Dermis microvascular lymphatic vessel endothelial cell (primary cell): ENCODE results near the gene PKD1L1. TPM values are rescaled to one million over a fixed set of nuclear protein-coding genes. Genes with fewer than 3 reads are reported as not detected.

Source experiments
- DNase-seq, 2 donors: peaks; one replicate each; pipeline versions ENCODE4 v3.0.0 to v3.0.0-alpha.2; 2010; ENCODE audit warnings: low read depth in 2 of 2
- total RNA-seq: library from RNA; depleted of rRNA; stranded (reverse); fragments of >200 nt; gene quantifications from 2 replicates; pipeline ENCODE4 v1.2.1, GENCODE V29; 2014

PKD1L1 gene
- total RNA-seq, 1 donor from 2014 or later, result 0.77 TPM

GRCh38 chr7:47905076-47905920 lies 43.0 kb downstream of the PKD1L1 start:
- DNase-seq, result no peak

DNA sequence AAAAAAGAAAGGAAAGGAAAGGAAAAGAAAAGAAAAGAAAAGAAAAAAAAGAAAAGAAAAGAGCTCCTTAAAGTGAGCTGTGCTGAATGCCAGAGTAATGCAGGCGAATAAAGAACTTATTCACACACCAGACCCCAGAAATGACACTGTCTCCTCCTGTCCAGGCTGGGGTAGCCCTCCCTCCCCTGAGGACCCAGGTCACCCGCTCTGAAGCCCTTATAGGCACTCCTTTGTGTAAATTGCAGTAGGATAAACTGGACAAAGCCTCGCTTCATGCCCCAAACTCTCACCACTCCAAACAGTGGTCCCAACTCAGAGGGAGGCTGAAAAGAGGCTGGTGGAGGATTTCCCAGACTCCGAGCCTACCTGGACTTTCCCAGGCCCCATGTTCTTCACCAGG lies 46.3 kb downstream of the PKD1L1 start:
- no peak for DNase-seq

DNA sequence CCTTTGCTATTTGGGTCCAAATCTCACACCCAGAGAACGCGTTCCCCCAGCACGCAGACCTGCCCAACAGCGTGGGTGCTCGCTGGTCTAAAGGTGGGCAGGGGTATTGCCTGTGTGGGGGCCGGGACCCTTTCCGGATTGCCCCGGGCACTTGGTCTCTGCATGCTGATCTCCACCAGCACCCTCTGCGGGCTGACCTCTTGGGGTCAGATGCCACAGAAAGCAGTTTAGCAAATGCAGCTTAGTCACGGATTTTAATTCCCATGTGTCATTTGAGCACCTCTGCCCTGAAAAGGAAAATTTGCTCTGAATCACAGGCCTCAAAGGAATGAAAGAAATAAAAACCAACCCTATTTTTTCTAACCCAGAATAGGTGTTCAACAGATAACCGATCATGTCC lies 46.7 kb downstream of the PKD1L1 start:
- DNase-seq, result no peak

- no peak for DNase-seq
Measured at GRCh38 chr7:47897831-47898230, 50.4 kb downstream of the PKD1L1 start.

DNA sequence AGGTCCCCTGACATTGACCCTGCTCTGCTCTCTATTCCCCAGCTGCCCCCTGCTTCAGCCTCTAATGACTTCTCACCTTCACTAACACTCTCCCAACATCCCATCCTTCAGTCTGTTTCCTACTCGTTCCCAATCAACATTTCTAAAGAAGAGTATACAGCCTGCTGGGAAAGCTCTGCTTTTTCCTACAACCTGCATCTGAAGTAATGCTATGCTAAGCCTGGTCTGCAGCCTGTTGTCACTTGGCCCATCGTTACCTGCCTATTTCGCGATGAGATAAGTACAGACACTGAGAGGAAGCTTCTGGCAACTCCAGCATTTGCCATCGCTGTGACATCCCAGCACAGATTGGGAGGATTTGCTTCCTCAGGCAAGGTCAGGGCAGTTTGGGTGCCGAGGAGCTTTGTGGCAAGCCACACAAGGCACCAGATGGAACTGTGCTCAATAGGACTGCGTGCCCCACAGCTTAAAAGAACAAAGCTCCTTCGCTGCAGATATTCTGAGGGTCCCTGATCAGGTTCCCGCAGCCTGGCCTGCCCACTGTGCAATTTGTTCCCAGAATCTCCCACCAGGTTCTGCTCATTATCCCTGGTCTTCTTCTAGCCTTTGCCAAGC lies 51.4 kb downstream of the PKD1L1 start:
- DNase-seq, result no peak

- DNase-seq, result no peak
Measured at GRCh38 chr7:47895026-47895425, 53.2 kb downstream of the PKD1L1 start.

DNA sequence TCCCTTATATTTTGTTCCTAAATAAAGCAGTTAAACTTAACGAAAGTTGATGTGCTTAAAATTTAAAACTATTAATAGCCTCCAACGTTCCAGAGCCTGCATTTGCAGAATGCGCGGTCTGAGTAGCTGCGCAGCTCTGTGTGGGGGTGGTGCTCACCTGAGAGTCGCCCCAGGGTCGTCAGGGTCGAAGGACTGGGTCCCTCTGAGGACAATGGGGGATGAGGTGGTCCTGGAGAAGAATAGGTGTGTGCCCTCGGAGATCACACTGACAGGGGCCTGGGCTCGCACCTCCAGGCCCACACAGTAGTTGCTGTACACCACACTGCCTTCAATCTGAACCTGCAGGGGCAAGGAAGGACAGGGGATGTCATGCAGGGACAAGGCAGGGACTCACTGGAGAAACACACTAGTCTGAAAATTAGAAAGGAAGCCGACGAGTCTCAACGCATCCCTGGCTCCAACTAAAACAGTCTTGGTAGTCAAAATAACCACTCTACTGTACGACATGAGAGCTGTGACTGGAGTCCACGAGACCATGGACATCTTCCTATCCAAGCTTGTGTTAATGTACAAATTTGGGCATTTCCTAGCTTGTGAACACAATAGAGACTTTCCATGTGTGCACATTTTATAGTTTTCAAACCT lies 54.4 kb downstream of the PKD1L1 start:
- no peak for DNase-seq

GRCh38 chr7:47893238-47893637 lies 55.0 kb downstream of the PKD1L1 start:
- no peak for DNase-seq

DNA sequence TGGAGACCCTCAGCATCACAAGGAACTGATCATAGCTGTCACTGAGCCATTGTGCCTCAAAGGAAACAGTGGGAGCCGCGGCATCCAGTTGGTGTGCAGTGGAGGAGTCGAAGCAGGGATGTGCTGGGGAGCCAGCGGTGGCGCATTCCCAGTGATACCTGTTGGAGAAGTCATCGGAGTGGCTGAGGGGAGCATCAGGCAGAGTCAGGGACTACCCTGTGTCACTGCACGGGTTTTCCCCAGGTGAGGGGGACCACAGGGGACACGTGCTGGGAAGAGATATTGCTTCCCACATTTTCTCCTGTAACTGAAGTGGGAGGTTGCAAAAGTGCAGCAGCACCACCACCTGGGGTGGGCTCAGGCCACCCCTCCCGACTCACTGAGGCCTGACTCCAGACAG lies 57.7 kb downstream of the PKD1L1 start:
- no peak for DNase-seq

DNA sequence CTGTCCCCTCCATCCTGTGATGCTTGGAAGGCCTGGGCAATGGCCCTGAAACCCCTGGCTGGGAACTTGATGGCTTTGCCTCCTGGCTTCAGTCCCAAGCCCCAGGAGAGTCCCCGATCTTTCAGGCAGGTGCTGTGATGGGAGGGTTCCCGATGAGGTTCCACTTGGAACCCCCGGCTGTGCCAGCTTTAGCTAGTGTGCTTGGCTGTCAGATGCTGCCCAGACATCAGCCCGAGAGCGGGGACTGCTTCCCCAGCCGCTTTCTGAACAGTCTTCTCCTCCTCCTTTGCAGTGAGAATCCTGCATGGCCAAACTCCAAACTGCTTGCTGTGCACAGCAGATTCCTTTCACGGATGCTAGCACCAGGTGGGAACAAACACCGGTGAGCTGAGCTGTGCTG lies 58.1 kb downstream of the PKD1L1 start:
- DNase-seq, result no peak

- no peak for DNase-seq
Measured at GRCh38 chr7:47889723-47890122, 58.5 kb downstream of the PKD1L1 start.

DNA sequence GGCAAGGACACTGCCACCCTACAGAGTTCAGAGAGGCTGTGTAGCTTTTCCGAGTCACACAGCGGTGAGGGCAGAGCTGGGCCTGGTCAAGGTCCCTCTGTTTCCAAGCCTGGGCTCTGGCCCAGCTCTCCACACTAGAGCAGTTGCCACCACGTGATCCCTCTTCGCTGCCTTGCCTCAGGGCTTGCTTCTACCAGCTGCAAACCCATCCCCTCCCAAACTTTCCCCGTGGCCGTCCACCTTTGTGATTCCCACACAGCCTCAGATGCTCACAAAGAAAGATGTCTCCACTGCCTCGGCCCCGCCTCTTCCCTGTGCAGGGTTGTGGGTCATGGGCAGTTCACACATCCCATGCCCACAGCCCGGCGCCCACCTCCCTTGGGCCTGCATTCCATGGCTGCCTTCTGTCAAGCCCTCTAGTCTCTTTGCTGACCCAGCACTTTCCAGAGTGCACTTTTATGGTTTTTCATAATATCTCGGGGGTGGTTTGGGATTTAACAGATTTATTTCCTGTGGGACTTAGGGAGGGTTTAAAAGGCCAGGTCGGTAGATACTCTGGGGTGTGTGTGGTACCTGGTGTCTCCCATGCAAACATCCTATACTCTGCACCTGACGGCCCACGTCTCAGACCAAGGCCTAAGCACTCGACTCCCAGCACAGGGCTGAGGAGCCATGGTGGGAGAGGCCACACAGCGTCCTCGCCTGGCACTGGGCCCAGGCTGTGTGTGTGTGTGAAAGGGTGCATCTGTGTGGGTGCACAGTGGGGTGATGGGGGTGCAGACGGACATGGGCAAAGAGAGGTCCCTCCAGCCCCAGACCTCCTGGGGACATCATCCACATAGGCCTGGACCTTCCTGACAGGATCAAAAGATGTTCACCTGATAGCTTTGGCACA lies 59.6 kb downstream of the PKD1L1 start:
- no peak for DNase-seq

GRCh38 chr7:47887016-47887640 lies 61.1 kb downstream of the PKD1L1 start:
- DNase-seq, result no peak

- DNase-seq, result no peak
Measured at GRCh38 chr7:47885987-47886811, 62.1 kb downstream of the PKD1L1 start.

GRCh38 chr7:47885309-47885986 lies 62.8 kb downstream of the PKD1L1 start:
- DNase-seq, result no peak

DNA sequence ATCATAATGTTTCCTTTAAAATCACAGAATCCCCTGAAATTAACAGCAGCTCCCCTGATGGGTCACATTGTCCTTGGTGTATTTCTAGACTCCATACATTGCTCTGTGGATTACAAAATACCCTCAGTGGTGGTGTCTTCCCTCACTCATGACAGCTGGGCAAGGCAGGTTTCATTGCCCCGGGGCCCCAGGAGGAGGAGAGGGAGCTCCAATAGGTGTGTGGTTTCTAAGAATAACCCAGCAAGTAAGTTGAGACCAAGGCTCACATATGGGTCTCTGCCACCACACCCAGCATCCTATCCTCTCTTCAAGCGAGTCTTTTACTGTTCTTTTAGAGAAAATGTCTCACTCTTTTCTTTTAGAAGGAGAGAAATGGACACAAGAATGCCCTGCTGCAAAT lies 63.6 kb downstream of the PKD1L1 start:
- DNase-seq, result no peak

- DNase-seq, result no peak
Measured at GRCh38 chr7:47882635-47883034, 65.6 kb downstream of the PKD1L1 start.

GRCh38 chr7:47881256-47881655 lies 67.0 kb downstream of the PKD1L1 start:
- DNase-seq, result no peak

DNA sequence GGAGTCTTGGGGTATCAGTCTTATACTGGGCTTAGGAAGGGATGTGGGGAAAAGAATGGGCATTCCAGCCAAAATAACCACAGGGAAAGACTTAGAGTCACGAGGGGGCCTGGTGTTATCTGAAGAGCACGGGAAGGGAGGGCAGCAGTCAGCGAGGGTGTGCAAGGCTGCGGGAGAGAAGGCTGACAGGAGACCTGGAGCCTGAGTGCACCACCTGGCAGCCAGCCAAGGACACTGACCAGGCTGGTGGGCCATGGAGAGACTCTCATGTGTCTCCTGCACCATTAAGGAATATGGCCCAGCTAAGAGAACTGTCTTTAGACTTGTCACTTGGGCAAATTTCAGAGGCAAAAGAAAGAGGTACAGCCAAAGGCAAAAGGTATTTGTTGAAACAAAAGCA lies 69.6 kb downstream of the PKD1L1 start:
- DNase-seq, result no peak

DNA sequence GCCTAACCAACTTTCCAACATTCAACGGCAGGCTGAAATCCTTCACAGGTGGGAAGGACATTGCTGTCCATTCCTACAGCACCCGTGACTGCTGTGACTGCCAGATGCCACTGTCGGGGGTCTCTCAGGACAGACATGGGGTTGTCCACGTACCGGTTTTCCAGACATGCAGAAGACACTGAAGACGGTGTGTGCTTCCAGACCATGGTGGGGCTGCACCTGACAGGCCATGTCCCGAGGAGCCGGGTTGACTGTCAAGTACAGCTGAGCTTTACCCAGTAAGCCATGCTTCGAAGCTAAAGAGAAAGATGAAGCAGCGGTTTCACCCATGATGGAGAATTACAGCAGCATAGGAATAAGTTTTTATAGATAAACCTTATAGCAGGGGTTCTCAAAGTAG lies 70.9 kb downstream of the PKD1L1 start:
- no peak for DNase-seq
